Measurements from ENCODE around the gene ULK4.

DNA sequence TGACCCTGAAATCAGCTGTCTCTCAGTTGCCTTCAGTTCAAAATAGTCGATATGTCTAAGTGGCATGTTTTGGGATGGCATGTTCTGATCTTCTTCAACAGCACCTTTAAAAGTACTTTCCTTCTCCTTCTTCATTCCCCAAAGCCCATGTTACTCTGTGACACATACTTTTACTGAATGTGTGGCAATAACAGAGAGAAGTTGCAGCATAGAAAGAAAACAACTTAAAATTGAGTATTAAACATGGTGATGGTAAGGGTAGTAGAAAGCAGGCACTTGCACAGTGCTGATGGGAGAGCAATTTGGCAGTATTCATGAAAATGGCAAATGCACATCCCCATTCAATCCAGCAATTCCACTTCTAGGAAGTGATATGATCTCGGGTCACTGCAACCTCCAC is 12.3 kb upstream of the ULK4 start:
- TF ChIP-seq CTCF (IDR thresholded peaks at IDR 0.05; ENCODE audit: borderline replicate concordance, extremely low read depth, low read length, poor library complexity, severe bottlenecking) (no peak), EZH2 (IDR thresholded peaks at IDR 0.05; ENCODE audit: borderline replicate concordance, low read depth, low read length, severe bottlenecking) (no peak)

Measured in DND-41 (cell line).